ENCODE results near the gene NTNG1. TPM values are rescaled to one million over a fixed set of nuclear protein-coding genes. Genes with fewer than 3 reads are reported as not detected.

NTNG1 gene
- total and polyA plus RNA-seq, 10 of the 15 experiments (the other 5 are each of a cell fraction or from before 2014, with no cell fraction given): 0.18 to 2.3 (median 1.1) TPM; not detected in 1

DNA sequence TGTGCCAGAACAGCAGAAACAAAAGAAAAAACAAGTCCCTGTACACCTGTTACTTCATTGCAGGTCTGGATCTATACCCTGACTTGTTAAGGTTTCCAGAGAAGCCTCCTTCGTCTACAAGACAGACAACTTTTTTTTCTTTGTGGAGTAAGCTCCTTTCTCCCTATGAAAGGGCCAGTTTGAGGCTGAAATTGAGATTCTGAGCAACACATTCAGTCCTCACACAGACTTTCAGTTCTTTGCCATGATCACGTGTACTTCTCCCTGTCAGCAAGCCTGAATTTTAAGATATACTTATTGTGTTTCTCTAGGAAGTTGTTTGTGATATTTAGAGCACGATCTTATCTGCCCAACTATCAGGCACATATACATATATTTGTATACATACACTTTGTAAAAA lies 374.0 kb downstream of the NTNG1 start:
- Histone ChIP-seq H3K9ac (ENCODE audit: control insufficient read depth, insufficient read depth, low read length) (no peak overlapping the region), H3K36me3 (ENCODE audit: control insufficient read depth in 2 of 2, insufficient read depth in 2 of 2, low read length in 1 of 2) (no peaks in the 10 kb centered on the region), H3K4me1 (ENCODE audit: control insufficient read depth, insufficient read depth, low read length) (no peaks in the 10 kb centered on the region), H3K4me3 (no peak overlapping the region), H3K9me3 (replicated peaks; ENCODE audit: control insufficient read depth, insufficient read depth, low read length) (peaks cover 3% of the 10 kb centered on the region; the same call in 1 of the 3 replicates), H3K79me2 (ENCODE audit: control insufficient read depth, insufficient read depth, low read length) (no peaks in the 10 kb centered on the region), H3K27ac (ENCODE audit: control insufficient read depth, insufficient read depth) (no peak overlapping the region), H3K27me3 (replicated peaks in 1 of 2; ENCODE audit: control insufficient read depth in 2 of 2, insufficient read depth in 2 of 2, low read length in 1 of 2) (no peaks in the 10 kb centered on the region; a peak in 1 of 4 replicates), H4K20me1 (ENCODE audit: control insufficient read depth, insufficient read depth) (no peaks in the 10 kb centered on the region), H2AFZ (ENCODE audit: control insufficient read depth, low read depth, low read length) (no peak overlapping the region), H3K4me2 (ENCODE audit: control insufficient read depth, insufficient read depth) (no peak overlapping the region)
- no peak for DNase-seq (ENCODE audit: low read depth, low spot score)
- RAD21 ChIA-PET (ENCODE audit: unreplicated experiment): interaction anchor here (4.3 kb wide), 1 partner anchor 83 kb away, joined by 19 read pairs; no protein-coding TSS in a partner anchor
- BruUV-seq (replicated peaks): no TSS peak
- in situ Hi-C loops (cut with MboI) (no loop called here), intact Hi-C loops (cut with micrococcal nuclease; ENCODE audit: unreplicated experiment) (no loop called here)
- WGBS (ENCODE audit: insufficient coverage, insufficient replicate concordance, low lambda C conversion rate, missing lambda C conversion rate): 35% methylated on average over 3 of the region's 3 CpGs
- no peak for FAIRE-seq
- CTCF ChIA-PET: interaction anchor here (0.6 to 7.8 kb wide), 6 partner anchors 14 to 538 kb away, joined by 3 to 67 read pairs (median 6); no protein-coding TSS in a partner anchor
- POLR2A ChIA-PET: no interaction called here
- no peak for ATAC-seq
- SMC1A ChIA-PET (ENCODE audit: uncharacterized antibody, unreplicated experiment): interaction anchor here (0.5 to 3.4 kb wide), 3 partner anchors 14 to 486 kb away, joined by 3 to 14 read pairs (median 12); no protein-coding TSS in a partner anchor
- TF ChIP-seq CEBPB (IDR thresholded peaks at IDR 0.05; ENCODE audit: borderline replicate concordance in 1 of 2, low read depth in 2 of 2, low read length in 2 of 2): no peak
- no peak for TF ChIP-seq MEF2B (IDR thresholded peaks at IDR 0.05; ENCODE audit: partially characterized antibody, poor library complexity, severe bottlenecking)
- TF ChIP-seq MYC (IDR thresholded peaks at IDR 0.05; ENCODE audit: insufficient read depth, insufficient read length, insufficient replicate concordance, low read length, severe bottlenecking): no peak
- TF ChIP-seq, protein P1, sequence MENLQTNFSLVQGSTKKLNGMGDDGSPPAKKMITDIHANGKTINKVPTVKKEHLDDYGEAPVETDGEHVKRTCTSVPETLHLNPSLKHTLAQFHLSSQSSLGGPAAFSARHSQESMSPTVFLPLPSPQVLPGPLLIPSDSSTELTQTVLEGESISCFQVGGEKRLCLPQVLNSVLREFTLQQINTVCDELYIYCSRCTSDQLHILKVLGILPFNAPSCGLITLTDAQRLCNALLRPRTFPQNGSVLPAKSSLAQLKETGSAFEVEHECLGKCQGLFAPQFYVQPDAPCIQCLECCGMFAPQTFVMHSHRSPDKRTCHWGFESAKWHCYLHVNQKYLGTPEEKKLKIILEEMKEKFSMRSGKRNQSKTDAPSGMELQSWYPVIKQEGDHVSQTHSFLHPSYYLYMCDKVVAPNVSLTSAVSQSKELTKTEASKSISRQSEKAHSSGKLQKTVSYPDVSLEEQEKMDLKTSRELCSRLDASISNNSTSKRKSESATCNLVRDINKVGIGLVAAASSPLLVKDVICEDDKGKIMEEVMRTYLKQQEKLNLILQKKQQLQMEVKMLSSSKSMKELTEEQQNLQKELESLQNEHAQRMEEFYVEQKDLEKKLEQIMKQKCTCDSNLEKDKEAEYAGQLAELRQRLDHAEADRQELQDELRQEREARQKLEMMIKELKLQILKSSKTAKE (IDR thresholded peaks at IDR 0.05; ENCODE audit: low read depth, poor library complexity, severe bottlenecking): no peak
- TF ChIP-seq SUZ12 (IDR thresholded peaks at IDR 0.05; ENCODE audit: unreplicated experiment): no peak
- no peak for TF ChIP-seq ZNF207 (IDR thresholded peaks at IDR 0.05; ENCODE audit: borderline replicate concordance)
- TF ChIP-seq SMAD5 (IDR thresholded peaks at IDR 0.05; ENCODE audit: low read depth): no peak
- TF ChIP-seq, protein P2, sequence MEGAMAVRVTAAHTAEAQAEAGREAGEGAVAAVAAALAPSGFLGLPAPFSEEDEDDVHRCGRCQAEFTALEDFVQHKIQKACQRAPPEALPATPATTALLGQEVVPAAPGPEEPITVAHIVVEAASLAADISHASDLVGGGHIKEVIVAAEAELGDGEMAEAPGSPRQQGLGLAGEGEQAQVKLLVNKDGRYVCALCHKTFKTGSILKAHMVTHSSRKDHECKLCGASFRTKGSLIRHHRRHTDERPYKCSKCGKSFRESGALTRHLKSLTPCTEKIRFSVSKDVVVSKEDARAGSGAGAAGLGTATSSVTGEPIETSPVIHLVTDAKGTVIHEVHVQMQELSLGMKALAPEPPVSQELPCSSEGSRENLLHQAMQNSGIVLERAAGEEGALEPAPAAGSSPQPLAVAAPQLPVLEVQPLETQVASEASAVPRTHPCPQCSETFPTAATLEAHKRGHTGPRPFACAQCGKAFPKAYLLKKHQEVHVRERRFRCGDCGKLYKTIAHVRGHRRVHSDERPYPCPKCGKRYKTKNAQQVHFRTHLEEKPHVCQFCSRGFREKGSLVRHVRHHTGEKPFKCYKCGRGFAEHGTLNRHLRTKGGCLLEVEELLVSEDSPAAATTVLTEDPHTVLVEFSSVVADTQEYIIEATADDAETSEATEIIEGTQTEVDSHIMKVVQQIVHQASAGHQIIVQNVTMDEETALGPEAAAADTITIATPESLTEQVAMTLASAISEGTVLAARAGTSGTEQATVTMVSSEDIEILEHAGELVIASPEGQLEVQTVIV (IDR thresholded peaks at IDR 0.05; ENCODE audit: borderline replicate concordance, partially characterized antibody): no peak
- no peak for TF ChIP-seq EED (IDR thresholded peaks at IDR 0.05; ENCODE audit: low read depth)
- TF ChIP-seq SPI1 (IDR thresholded peaks at IDR 0.05; ENCODE audit: borderline replicate concordance, insufficient read depth, low read depth, low read length): no peak
- no peak for TF ChIP-seq STAT3 (IDR thresholded peaks at IDR 0.05; ENCODE audit: low read depth, low read length)
- TF ChIP-seq SMARCA5 (IDR thresholded peaks at IDR 0.05): no peak
- no peak for TF ChIP-seq PML (IDR thresholded peaks at IDR 0.05; ENCODE audit: low read length)
- no peak for TF ChIP-seq CUX1 (IDR thresholded peaks at IDR 0.05; ENCODE audit: insufficient replicate concordance, low read depth, low read length)
